Measurements from ENCODE around the gene TSPEAR. TPM values are rescaled to one million over a fixed set of nuclear protein-coding genes. Genes with fewer than 3 reads are reported as not detected.

TSPEAR gene
- total and polyA plus RNA-seq, 2 donors (not counting 1 experiment from before 2014, with no cell fraction given) = not detected

DNA sequence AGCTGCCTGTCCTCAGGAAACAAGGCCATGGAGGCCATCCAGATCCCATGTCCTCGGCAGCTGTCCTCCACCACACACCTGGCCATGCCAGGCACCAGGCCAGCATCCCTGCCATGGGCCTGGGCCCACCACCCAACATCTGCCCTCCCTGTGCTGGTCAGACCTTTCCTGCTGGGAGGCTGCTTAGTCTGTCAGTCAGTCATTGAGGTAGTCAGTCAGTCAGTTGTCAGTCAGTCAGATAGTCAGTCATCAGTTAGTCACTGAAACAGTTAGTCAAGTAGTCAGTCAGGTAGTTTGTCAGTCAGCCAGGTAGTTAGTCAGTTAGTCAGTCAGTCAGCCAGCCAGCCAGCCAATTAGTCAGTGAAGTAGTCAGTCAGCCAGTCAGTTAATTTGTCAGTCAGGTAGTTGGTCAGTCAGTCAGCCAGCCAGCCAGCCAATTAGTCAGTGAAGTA is 188.6 kb downstream of the TSPEAR start:
- H2AFZ ChIP-seq (ENCODE audit: low read length) = no peak overlapping the region
- DNase-seq (ENCODE audit: low read depth in 2 of 2) = no peak
- H3K9ac ChIP-seq (ENCODE audit: insufficient read depth, low read length) = no peak overlapping the region
- TF ChIP-seq, protein P1, sequence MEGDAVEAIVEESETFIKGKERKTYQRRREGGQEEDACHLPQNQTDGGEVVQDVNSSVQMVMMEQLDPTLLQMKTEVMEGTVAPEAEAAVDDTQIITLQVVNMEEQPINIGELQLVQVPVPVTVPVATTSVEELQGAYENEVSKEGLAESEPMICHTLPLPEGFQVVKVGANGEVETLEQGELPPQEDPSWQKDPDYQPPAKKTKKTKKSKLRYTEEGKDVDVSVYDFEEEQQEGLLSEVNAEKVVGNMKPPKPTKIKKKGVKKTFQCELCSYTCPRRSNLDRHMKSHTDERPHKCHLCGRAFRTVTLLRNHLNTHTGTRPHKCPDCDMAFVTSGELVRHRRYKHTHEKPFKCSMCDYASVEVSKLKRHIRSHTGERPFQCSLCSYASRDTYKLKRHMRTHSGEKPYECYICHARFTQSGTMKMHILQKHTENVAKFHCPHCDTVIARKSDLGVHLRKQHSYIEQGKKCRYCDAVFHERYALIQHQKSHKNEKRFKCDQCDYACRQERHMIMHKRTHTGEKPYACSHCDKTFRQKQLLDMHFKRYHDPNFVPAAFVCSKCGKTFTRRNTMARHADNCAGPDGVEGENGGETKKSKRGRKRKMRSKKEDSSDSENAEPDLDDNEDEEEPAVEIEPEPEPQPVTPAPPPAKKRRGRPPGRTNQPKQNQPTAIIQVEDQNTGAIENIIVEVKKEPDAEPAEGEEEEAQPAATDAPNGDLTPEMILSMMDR (conservative IDR thresholded peaks at IDR 0.05 in 1 of 2, IDR thresholded peaks at IDR 0.05 in 1 of 2; ENCODE audit: low read depth in 1 of 2, low read length in 2 of 2) = no peak
- no peak for TF ChIP-seq EZH2 (IDR thresholded peaks at IDR 0.05; ENCODE audit: low read length, missing control alignments)
- no peak overlapping the region for H3K4me3 ChIP-seq (replicated peaks in 1 of 4; ENCODE audit: control extremely low read depth in 1 of 4, insufficient read depth in 1 of 4, low read depth in 3 of 4, low read length in 4 of 4)
- no peaks in the 10 kb centered on the region for H3K27me3 ChIP-seq (ENCODE audit: control insufficient read depth, insufficient read depth, low read length)
- no peaks in the 10 kb centered on the region for H3K36me3 ChIP-seq (ENCODE audit: control insufficient read depth, insufficient read depth, low read length)
- H3K4me2 ChIP-seq (ENCODE audit: extremely low read depth, insufficient read depth, low read length) = no peak overlapping the region
- H3K27ac ChIP-seq (ENCODE audit: insufficient read depth, low read length) = no peak overlapping the region
- no peaks in the 10 kb centered on the region for H4K20me1 ChIP-seq (ENCODE audit: control insufficient read depth, extremely low read depth, insufficient read depth, low read length)
- no peaks in the 10 kb centered on the region for H3K9me3 ChIP-seq (ENCODE audit: control insufficient read depth, insufficient read depth, low read depth, low read length)
- no peaks in the 10 kb centered on the region for H3K4me1 ChIP-seq (ENCODE audit: control insufficient read depth, extremely low read depth, insufficient read depth, low read length)
- no peaks in the 10 kb centered on the region for H3K79me2 ChIP-seq (ENCODE audit: control insufficient read depth, insufficient read depth, low read length)

DNA sequence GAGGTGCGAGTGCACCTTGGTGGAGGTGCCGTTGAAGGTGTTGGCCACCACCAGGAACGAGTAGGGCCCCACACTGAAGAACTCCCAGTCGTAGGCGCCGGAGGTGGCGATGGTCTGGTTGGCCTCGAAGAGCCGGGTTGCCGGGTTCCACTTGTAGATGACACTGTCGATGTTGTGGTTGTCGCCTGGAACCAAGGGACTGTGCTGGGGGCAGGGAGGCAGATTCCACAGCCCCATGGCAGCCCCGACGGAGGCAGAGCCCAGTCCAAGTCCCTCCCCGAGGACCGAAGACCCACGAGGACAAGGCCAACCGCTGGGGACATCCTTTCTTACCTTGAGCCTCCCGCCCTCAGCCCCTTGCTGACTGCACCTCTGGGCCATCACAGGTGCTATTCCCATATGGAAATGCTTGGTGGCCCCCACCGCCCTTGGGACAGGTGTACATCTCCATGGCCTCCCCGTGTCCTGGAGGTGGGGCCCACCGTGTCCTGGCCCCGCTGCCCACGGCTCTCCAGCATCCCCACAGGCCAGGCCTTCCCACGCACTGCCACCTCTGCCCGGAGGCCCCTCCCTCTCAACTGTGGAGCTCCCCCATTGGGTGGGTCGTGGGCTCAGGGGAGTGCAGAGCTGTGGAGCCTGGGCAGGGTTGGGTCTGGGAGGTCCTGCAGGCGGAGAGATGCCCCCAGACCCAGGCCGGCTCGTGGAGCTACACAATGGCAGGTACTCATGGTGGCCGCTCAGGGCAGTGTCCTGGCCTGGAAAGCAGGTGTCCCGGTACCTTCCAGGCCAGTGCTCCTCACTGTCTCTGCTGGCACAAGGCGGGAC is 189.2 kb downstream of the TSPEAR start:
- H3K4me1 ChIP-seq (ENCODE audit: control insufficient read depth, extremely low read depth, insufficient read depth, low read length) = no peaks in the 10 kb centered on the region
- TF ChIP-seq EZH2 (IDR thresholded peaks at IDR 0.05; ENCODE audit: low read length, missing control alignments) = no peak

DNA sequence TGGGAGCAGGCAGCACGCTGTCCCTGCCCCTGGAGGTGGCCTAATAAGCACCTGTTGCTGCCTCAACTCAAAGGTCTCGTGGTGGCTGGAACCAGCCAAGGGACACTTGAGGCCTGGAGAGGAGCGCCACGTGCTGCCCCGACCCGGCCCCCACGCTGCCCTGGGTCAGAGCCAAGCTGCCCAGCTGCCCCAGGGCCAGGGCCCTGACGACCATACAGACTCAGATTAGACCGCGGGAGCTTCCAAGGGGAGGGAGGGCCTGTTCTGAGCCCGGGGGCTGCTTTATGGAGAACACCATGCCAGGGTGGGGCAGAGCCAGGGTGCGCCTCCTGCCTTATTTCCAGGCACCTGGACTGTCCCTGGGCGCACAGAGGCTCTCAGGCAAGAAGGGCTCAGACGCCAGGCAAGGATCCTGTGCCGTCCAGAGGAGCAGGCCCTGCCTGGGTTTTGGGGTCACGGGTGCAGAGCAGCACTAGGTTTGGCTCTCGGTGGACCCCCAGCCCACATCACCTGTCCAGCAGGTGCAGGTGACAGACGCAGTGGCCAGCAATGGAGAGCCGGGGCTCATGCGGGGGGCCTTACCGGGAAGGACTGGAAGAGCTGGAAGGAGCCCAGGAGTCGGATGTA is 190.0 kb downstream of the TSPEAR start:
- Histone ChIP-seq H3K9ac (ENCODE audit: insufficient read depth, low read length) (no peak overlapping the region), H3K27me3 (ENCODE audit: control insufficient read depth, insufficient read depth, low read length) (no peaks in the 10 kb centered on the region), H3K27ac (ENCODE audit: insufficient read depth, low read length) (no peak overlapping the region), H3K4me1 (ENCODE audit: control insufficient read depth, extremely low read depth, insufficient read depth, low read length) (no peaks in the 10 kb centered on the region), H2AFZ (ENCODE audit: low read length) (no peak overlapping the region), H3K9me3 (ENCODE audit: control insufficient read depth, insufficient read depth, low read depth, low read length) (no peaks in the 10 kb centered on the region), H3K4me3 (replicated peaks in 1 of 4; ENCODE audit: control extremely low read depth in 1 of 4, insufficient read depth in 1 of 4, low read depth in 3 of 4, low read length in 4 of 4) (no peak overlapping the region), H3K4me2 (ENCODE audit: extremely low read depth, insufficient read depth, low read length) (no peak overlapping the region), H4K20me1 (ENCODE audit: control insufficient read depth, extremely low read depth, insufficient read depth, low read length) (no peaks in the 10 kb centered on the region), H3K36me3 (ENCODE audit: control insufficient read depth, insufficient read depth, low read length) (no peaks in the 10 kb centered on the region), H3K79me2 (ENCODE audit: control insufficient read depth, insufficient read depth, low read length) (no peaks in the 10 kb centered on the region)
- DNase-seq (ENCODE audit: low read depth in 2 of 2) = no peak
- TF ChIP-seq EZH2 (IDR thresholded peaks at IDR 0.05; ENCODE audit: low read length, missing control alignments) = no peak
- TF ChIP-seq, protein P1 (conservative IDR thresholded peaks at IDR 0.05 in 1 of 2, IDR thresholded peaks at IDR 0.05 in 1 of 2; ENCODE audit: low read depth in 1 of 2, low read length in 2 of 2) = no peak

More for the DNA sequence above, 189.2 kb downstream of the TSPEAR start:
- Histone ChIP-seq H3K9ac (ENCODE audit: insufficient read depth, low read length) (no peak overlapping the region), H3K36me3 (ENCODE audit: control insufficient read depth, insufficient read depth, low read length) (no peaks in the 10 kb centered on the region), H3K9me3 (ENCODE audit: control insufficient read depth, insufficient read depth, low read depth, low read length) (no peaks in the 10 kb centered on the region), H3K27me3 (ENCODE audit: control insufficient read depth, insufficient read depth, low read length) (no peaks in the 10 kb centered on the region), H2AFZ (ENCODE audit: low read length) (no peak overlapping the region), H3K27ac (ENCODE audit: insufficient read depth, low read length) (no peak overlapping the region), H4K20me1 (ENCODE audit: control insufficient read depth, extremely low read depth, insufficient read depth, low read length) (no peaks in the 10 kb centered on the region), H3K4me2 (ENCODE audit: extremely low read depth, insufficient read depth, low read length) (no peak overlapping the region), H3K4me3 (replicated peaks in 1 of 4; ENCODE audit: control extremely low read depth in 1 of 4, insufficient read depth in 1 of 4, low read depth in 3 of 4, low read length in 4 of 4) (no peak overlapping the region), H3K79me2 (ENCODE audit: control insufficient read depth, insufficient read depth, low read length) (no peaks in the 10 kb centered on the region)
- no peak for DNase-seq (ENCODE audit: low read depth in 2 of 2)

Data from fibroblast of lung (primary cell).